NCI-H2171 (cell line): ENCODE data around the gene NOL8.

Experiments used
- DNase-seq: peaks from one replicate; lab custom pipeline; 2025; lab: John Stamatoyannopoulos, UW

Gene NOL8

DNA sequence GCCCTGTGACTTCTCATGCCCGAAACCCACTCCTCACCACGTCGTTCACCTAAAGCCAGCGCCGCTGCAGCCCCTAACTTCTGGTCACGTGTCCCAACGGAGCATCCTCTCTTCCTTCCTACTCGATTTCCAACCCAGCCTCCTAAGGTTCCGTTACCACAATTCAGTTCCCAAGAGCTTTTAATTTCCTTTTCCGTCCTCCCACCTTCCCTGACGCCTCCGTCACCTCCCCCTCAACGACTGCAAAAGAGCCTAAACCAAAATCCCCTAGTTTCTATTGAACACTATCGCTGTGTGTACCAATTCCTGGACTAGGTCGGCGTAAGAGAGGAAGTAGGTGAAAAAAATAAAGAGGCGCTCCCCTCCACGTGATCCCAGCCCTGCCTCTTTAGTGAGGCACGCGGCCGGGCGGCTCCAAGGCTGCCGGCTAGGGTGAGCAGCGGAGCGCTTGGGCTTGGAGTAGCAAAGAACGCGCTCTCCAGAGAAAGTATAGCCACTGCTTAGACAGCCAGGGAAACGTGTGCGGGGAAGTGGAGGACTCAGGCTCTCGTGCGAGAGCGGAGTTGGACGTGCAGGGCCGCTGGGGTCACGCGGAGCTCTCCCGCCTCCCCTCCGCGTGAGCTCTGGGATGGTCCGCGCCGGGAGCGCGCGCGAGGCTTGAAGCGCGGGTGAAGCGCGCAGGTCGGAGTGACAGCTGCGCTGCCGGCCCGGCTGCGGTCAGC lies at the start of gene NOL8, which contains the start of gene CENPP:
Gene NOL8 (minus strand): TSS at position 82 of the 722 bp plus-strand sequence. CDS start 1,189 bp downstream, outside the sequence.
Gene CENPP (plus strand): TSS at position 685 of the 722 bp plus-strand sequence.
- peak; percentile 83 for DNase-seq

DNA sequence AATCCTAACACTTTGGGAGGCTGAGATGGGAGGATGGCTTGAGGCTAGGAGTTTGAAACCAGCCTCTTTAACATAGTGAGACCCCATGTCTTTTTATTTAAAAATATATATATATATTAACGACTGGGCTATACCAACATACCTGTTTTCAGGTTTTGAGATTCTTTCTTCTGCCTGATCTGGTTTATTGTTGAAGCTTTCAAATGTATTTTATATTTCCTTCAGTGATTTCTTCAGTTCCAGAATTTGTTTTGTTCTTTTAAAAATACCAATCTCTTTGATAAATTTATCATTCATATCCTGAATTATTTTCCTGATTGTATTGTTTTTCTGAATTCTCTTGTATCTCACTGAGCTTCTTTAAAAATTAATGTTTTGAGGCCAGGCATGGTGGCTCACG lies 48.0 kb upstream of the NOL8 start:
- DNase-seq, result no peak

DNA sequence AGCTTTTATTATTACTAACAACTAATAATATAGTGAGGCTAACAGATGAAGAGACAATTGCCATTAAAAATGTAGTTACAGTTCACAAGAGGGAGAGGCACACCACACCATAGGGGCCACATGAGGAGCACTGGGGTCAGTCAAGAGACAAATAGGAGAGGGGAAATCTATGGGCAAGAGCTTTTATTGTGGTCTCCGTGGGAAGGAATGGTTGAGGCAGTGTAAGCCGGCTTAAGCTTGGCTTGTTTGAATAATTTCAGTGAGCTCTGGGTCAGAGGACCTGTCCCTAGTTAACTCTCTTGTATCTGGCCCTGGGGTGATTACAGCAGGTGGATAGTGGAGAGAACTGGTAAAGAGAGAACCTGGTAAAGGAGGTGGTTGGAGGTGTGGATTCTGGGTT lies 43.9 kb upstream of the NOL8 start:
- no peak for DNase-seq

DNA sequence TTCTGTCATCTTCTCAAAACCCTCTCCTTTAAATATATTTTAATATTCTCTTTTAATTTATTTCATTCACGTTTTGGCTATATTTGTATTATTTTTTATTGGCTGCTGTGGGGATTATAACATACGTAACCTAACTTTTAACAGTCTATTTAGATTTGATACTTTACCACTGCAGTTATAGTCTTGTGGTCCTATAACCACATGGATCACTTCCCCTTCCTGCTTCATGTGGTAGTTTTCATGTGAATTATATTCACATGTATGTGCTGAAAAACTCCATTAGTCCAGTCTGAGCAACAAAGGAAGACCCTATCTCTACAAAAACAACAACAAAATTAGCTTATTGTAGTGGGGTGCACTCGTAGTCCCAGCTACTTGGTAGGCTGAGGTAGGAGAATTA lies 34.9 kb upstream of the NOL8 start:
- no peak for DNase-seq

DNA sequence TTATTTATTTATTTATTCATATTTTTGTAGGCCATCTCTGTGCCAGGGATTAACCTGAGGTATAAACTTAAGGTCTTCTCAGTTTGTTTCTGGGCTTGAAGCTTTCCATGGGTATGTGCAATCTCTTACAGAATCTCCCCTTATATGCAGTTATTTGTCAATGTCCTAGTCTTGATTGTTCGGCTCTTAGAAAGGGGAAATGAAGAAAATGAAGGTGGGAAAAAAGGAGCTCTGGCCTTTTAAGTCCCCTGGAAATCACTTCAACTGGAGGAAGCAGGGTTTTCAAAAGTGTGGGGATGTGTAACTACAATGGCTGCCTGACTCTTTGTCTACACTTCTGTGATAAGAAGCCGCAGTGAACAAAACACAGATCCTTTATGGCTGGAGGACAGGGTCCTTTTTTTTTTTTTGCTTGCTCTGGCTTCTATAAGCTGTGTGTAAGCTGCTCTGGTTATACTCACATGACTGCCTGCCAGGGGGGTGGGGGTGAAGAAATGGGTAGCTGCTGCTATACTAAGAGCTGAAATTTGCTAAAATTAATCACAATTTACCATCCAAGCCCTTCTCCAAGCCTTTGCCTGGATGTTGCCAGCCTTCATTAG lies 34.3 kb upstream of the NOL8 start:
- no peak for DNase-seq

DNA sequence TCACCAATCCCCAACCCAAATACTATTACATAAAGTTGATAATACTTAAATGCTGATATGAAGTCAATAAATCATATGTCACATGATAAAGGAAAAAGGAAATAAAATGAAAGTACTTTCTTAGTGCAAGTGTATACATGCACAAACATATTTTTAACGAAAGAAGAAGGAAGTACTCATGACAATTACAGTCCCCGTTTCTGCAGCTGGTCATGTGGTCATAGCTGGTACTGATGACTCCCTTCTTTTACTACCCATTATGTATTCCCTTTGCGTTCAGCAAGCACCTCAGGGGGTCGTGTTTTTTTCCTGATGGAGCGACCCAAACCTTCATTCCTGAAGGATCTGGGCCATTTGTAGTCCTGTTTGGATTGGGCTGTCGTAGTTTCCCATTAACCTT lies 27.9 kb upstream of the NOL8 start:
- no peak for DNase-seq

DNA sequence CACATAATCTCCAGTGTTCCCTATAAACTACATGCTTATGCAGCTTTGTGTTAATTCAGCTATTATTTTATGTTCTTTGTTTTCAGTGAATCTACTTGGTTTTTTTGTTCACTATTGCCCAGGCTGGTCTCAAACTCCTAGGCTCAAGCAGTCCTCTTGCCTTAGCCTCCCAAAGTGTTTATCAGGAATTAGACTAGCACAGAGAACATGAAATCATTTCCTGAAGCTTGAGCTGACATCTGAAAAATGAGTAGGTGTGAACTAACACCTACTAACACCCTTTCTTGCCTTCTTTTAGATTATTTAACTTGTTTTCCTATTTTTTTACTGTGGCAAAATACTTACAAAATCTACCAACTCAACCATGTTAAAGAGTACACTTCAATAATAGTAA lies 25.6 kb upstream of the NOL8 start:
- no peak for DNase-seq

DNA sequence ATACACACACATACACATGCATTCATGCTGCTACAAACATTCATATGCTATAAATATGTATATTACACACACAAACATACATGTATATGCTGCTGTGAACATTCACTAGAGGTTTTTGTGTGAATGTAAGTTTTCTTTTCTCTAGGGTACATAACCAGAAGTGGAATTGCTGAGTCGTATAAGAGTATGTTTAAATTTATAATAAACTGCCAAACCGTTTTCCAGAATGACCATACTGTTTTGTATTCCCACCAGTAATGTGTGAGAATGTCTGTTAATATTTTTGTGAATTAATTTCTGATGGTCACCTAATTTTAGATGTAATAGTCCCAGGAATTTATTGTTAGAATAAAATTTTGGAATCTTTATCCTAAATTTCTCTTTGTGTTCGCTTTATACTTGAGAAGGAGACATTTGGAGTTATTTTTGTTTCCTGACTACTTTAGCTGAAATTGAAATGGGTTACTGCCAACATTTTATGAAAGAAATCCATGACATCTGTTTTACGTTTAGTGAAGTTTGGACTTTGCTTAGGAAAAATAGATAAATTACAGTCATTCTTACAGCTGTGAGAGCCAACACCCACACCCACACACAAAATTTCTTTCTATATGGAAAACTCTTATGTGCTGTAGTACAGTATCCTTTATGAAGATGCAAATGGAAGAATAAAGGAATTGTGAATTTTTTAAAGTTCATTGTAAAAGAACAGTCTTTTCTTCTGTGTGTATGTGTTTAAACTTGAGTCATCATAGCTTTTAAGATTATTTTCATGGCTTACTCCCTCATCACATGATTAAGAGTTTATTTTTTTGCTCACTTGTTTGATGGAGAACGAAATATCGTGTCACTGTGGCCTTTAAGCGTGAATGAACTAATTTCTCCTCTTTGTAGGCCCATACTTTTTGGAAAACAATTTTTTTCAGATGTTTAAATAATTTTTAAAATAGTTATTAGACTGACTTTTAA lies 24.9 kb upstream of the NOL8 start:
- DNase-seq, result no peak

DNA sequence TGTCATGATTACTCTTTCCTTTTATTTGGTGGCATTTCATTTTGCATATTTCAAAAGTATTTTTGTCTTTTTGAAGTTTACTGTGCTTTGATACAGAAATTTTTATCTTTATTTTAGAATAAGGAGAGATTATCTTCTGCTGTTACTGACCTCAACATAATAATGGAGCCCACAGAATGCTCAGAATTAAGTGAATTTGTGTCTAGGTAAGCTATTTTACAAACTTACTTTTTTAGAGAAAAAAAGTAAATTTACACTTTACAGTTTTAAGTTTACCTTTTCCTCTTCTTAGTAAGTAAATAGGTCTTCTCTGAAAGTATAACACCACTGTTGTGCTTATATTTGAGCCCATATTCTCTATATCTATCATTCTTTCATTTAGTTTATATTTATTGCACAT lies 20.4 kb upstream of the NOL8 start:
- DNase-seq, result no peak

DNA sequence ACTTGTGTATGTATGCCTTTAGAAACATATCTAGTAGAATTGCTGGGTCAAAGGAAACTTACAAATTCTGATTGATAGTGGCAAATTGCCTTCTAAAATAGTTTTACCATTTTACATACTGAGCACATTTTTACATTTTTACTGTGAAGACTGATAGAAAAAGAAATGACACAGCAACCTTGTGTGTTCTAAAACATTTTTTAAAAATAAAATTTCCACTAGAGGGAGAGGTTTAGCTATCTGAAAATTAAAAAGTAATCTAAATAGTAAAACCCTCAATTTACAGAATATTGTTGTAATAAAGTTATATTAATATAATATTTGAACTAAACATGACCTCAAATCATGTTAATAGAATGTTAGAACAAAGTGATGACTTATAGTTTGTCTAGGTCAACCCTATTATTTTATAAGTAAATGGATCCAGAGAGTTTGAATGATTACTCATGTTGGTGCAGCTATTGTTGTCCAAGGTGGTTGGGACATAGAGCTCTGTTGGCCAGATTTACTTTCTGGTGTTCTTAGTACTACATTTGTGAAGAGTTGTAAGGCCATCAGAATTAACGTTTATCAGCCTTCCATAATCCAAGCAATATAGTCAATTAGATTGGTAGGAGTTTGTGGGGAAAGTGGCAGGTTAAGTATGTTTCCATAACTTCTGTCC lies 17.8 kb upstream of the NOL8 start:
- DNase-seq, result no peak

DNA sequence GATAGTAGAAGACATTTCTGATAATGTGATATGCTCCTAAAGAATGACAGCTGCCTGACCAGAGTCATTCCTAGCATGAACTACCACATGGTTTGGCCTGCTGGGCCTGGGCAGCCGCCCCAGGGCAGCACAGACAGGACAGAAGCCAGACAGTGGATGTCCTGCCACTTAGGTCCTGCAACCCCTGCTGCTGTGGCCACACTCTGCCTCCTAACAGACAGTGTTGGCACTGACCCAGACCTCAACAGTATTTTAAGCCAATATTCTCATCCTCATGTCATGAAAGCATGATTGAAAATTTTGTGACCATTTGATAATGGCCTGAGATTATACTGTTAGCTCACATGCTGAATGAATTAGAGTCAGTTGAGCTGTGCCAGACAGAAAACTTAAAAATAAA lies 16.4 kb upstream of the NOL8 start:
- DNase-seq, result no peak

DNA sequence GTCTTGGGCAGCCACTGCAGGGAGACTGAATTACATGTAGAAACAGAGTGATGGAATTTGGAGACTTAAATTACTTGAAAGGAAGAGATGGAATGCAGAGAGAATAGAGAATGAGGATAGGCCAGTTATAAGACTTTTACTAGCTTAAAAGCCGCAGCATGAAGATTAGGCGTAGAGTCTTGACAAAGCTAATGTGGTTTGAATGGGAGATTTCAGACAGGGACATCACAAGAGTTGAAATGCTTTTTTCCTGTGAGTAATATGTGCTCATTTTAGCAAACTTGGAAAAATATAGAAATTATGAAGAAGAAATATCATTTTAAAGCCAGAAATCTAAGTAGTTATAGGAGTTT lies 8.1 kb upstream of the NOL8 start:
- DNase-seq, result no peak

DNA sequence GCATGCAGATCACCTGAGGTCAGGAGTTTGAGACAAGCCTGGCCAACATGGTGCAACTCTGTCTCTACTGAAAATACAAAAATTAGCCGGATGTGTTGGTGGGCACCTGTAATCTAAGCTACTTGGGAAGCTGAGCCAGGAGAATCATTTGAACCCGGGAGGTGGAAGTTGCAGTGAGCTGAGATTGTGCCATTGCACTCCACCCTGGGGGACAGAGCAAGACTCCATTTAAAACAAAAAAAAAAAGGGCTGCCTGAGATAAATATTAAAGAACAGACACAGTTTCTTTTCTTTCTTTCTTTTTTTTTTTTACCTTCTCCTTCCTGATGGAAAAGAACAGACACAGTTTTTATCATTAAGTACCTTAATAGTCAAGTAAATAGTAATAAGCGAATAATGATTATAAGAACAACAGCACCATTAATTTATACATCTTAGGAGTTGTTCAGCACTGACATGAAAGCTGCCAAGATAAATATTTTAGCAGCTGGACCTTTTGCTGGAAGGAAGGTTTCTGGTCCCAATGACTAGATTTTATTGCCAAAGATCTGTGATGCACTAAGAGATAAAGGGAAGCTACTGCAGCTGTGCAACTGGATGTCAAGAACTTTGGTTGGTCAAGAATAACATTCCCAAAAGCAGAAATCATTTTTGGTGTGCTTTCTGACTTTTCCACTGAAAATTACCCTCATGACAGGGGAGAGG lies 7.6 kb upstream of the NOL8 start:
- no peak for DNase-seq

DNA sequence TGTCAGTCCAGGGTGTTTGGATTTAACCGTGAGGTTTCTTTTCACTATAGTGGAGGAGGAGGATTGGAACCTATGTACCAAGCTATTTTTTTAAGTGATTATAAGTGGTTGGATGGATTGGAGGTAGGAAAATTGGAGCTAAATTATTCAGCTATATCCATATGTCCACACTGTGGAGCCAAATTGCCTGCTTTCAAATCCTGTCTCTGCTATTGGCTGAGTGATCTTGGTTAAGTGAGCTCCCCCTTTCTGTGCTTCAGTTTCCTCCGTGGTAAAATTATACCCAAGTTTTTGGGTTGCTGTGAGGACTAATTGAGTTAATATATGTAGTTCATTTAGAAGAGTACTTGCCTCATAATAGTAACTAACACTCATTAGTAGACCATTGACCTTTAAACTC lies 3.1 kb upstream of the NOL8 start:
- DNase-seq, result peak; percentile 17

DNA sequence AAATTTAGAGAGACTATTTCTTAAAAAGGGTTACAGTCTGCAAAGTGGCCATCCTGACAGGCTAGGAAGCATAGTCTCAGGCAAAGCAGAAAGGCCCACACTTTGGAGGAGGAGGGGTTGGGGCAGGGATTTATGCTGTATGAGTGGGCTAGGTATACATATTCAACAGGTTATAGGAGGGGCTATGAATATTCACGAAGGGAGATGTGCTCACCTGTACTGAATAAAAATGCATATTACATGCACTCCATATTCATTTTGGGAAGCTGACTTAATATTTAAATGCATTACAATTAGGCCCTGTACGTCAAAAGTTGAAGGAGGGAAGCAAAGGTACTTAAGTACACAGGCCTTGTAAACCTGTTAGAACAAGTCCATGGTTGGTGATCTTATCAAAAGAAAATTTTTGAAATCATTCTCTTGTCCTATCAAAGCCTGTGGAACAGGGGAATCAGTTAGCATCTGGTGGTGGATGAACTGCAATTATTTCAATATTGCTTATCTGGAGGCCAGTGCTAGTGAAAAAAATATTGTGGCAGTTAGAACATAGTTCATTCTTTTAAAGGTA lies 2.2 kb upstream of the NOL8 start:
- no peak for DNase-seq

DNA sequence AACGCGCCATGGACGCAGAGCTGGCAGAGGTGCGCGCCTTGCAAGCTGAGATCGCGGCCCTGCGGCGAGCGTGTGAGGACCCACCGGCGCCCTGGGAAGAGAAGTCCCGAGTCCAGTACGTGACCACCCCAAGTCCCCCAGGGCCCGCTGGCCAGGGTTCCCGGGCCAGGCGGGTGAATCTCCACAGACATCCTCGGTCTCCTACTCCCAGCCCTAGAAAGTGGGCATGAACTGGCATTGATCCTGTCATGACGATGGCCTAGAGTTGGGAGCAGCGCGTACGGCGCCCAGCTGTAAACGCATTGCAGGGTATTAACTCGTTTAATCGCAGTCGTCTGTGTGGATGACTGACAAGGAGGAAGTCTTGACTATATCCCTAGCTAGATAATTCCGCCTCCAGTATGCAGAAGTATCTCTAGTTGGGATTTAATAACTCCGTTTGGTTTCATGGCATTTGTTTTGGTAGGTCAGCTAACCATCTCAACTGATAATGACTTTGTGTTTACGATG lies 896 bp upstream of the NOL8 start:
- no peak for DNase-seq

DNA sequence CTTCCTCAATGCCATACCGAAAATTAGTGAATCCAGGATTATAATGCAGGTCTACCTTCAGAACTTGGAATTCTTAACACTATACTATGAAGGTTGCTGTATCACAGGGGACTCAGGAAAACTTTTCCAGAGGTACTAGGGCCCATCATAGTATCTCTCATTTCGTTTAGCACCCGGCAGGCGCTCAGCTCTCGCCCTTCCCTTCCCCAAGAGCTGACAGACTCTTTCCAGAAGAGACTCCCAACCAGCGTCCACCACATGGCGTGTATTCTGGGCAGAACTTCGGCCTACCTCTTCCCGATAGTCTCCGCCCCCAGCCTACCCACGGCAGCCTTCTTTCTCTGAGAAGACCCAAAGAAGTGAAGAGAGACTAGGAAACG lies 271 bp downstream of the NOL8 start:
- no peak for DNase-seq

DNA sequence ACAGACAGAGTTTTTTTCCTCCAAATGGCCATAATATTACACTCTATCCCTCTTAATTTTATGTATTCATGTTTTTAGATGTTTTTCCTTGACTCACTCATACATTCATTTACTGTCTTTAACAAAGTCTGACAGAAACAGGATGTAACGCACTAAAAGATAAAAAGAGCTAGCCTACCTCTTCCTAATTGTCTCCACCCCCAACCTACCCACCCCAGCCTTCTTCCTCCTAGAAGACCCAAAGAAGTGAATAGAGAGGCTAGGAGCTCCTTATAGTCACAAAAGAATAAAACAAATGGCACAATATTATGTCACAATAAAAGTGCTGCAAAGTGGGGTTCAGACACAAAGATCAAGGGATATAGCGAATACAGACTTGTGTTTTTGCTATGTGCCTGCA lies 719 bp downstream of the NOL8 start:
- no peak for DNase-seq

DNA sequence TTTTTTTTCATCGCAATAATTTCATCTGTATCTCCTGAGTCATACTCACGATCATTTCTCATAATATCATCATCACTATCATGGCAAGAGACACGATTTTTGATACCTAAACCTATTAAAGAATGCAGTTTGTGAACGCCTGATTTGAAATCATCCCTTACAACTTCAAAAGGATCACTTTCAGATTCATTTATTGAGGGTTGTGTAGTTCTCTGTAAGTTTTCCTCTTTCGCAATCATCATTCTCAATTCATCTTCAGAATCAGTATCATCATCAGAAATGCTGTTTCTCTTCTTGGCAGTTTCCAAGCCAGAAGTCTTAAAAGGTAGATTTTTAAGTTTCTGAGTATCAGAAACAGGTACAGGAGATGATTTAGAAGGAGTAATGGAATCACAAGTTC lies 9.7 kb downstream of the NOL8 start:
- DNase-seq, result no peak

DNA sequence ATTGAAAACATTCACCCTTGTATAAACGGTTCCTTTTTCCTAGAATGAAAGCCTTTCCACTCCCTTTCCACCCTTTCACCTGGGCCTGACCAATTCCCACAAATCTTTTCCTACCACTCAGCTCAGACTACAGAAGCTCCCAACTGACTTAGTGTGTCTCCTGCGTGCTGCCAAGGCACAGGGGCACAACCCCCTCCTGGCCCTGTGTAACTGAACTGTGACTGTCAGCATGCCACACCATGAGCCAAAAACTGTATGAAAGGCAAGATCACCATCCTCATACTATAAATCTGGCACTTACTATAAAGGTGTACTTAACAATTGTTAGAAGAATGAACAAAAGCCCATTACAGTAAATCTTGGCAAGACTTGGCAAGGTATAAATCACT lies 11.5 kb downstream of the NOL8 start:
- no peak for DNase-seq
